Measurements from ENCODE around the gene CAPN2. TPM values are rescaled to one million over a fixed set of nuclear protein-coding genes. Genes with fewer than 3 reads are reported as not detected.

CAPN2 gene
- total RNA-seq, 1 experiment from 2014 or later: 459 TPM

DNA sequence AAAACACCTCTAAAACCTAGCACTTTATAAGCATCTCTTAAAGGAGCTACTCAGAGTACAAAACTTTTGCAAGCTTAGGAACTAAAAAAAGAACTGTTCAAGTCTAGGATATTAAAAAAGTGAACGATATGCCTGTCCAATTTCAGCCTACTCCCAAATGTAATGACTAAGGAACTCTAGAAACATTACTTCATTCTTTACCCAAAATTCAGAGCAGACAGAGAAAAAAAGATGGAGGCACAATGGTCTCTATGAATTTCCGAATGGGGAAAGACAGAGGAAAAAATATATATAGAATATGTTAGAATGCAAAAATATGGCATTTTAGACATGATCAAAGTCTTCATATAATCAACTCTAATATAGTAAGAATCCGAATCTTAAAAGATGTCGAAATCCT, 72.2 kb downstream of the CAPN2 start:
- TF ChIP-seq EZH2 (IDR thresholded peaks at IDR 0.05; ENCODE audit: low read depth): no peak
- TF ChIP-seq, protein P1, sequence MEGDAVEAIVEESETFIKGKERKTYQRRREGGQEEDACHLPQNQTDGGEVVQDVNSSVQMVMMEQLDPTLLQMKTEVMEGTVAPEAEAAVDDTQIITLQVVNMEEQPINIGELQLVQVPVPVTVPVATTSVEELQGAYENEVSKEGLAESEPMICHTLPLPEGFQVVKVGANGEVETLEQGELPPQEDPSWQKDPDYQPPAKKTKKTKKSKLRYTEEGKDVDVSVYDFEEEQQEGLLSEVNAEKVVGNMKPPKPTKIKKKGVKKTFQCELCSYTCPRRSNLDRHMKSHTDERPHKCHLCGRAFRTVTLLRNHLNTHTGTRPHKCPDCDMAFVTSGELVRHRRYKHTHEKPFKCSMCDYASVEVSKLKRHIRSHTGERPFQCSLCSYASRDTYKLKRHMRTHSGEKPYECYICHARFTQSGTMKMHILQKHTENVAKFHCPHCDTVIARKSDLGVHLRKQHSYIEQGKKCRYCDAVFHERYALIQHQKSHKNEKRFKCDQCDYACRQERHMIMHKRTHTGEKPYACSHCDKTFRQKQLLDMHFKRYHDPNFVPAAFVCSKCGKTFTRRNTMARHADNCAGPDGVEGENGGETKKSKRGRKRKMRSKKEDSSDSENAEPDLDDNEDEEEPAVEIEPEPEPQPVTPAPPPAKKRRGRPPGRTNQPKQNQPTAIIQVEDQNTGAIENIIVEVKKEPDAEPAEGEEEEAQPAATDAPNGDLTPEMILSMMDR (conservative IDR thresholded peaks at IDR 0.05): no peak
- Histone ChIP-seq H3K4me2 (no peak overlapping the region), H3K27ac (no peak overlapping the region), H4K20me1 (ENCODE audit: insufficient read depth) (no peaks in the 10 kb centered on the region), H3K27me3 (ENCODE audit: insufficient read depth, low read depth) (no peaks in the 10 kb centered on the region), H3K4me1 (replicated peaks; ENCODE audit: insufficient read depth) (no peaks in the 10 kb centered on the region), H3K36me3 (ENCODE audit: low read depth) (peaks cover 5% of the 10 kb centered on the region), H3K4me3 (no peak overlapping the region), H3K9me2 (ENCODE audit: insufficient read depth) (no peaks in the 10 kb centered on the region), H2AFZ (no peak overlapping the region), H3F3A (ENCODE audit: insufficient read depth, low read depth) (peaks cover 23% of the 10 kb centered on the region), H3K9me3 (ENCODE audit: insufficient read depth, low read depth) (no peaks in the 10 kb centered on the region), H3K79me2 (ENCODE audit: low read depth) (no peaks in the 10 kb centered on the region)
- ChIA-PET CTCF (no interaction called here), POLR2A (ENCODE audit: unreplicated experiment) (interaction anchor here (0.6 kb wide), 1 partner anchor 20 kb away, joined by 3 read pairs; no protein-coding TSS in a partner anchor)
- BruUV-seq (replicated peaks): no TSS peak
- intact Hi-C loops (cut with micrococcal nuclease; ENCODE audit: unreplicated experiment): no loop called here
- no peak for DNase-seq

DNA sequence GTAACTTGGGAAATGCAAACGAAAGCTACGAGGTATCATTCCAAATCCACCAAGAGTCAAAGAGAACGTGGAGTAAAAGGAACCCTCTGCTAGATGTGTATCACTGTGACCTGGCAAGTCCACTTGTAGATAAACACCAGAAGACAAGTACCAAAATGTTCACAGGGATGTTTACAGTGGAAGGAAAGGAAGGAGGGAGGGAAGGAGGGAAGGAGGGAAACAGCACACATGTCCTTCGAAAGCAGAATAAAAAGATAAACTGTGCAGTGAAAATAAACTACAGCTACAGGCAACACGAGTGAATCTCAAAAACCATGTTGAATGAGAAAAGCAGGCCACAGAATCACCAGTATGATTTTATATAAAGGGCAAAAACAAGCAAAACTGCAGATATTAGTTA, 73.5 kb downstream of the CAPN2 start:
- TF ChIP-seq, protein P1 (conservative IDR thresholded peaks at IDR 0.05): no peak
- TF ChIP-seq EZH2 (IDR thresholded peaks at IDR 0.05; ENCODE audit: low read depth): no peak
- CTCF ChIA-PET: no interaction called here

DNA sequence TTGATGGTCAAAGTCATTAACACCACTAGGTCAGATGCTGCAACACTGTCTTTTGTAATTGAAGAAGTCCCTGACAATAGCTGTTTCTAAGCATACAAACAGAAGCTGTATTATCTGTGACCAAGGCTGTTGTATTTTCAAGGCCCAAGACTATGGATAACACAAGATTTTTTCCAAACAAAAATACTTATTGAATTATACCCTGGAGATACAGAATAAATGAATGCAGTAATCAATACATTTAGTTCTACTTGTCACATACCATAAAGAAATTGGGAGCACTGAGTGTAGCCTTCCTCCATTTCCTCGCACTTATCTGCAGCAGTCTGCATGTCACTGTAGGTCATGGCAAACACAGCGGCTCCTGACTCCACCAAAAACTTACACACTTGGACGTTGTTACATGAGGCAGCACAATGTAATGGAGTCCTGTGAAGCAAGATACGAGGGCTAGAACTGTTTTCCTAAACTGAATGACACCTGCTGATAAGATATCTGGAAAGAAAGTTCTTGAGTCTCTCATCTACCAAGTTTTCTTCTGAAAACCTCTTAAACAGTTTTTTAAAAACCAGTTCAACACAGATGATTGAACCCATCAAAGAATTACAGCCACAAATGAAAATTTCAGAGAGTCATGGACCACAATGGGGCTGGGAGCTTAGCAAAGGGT, 76.5 kb downstream of the CAPN2 start:
- CTCF ChIA-PET: no interaction called here
- Histone ChIP-seq H3K79me2 (ENCODE audit: low read depth) (no peaks in the 10 kb centered on the region), H3K27ac (no peak overlapping the region), H3K27me3 (ENCODE audit: insufficient read depth, low read depth) (no peaks in the 10 kb centered on the region), H3K4me1 (replicated peaks; ENCODE audit: insufficient read depth) (peaks cover 4% of the 10 kb centered on the region), H3K4me3 (no peak overlapping the region), H3K9me3 (ENCODE audit: insufficient read depth, low read depth) (no peaks in the 10 kb centered on the region), H3F3A (ENCODE audit: insufficient read depth, low read depth) (no peaks in the 10 kb centered on the region; the same call in 1 of the 2 replicates), H2AFZ (no peak overlapping the region), H3K4me2 (no peak overlapping the region), H3K36me3 (ENCODE audit: low read depth) (peaks cover 14% of the 10 kb centered on the region; the same call in 1 of the 2 replicates), H4K20me1 (ENCODE audit: insufficient read depth) (no peaks in the 10 kb centered on the region), H3K9me2 (ENCODE audit: insufficient read depth) (no peaks in the 10 kb centered on the region)
- no peak for TF ChIP-seq EZH2 (IDR thresholded peaks at IDR 0.05; ENCODE audit: low read depth)
- POLR2A ChIA-PET (ENCODE audit: unreplicated experiment): interaction anchor here (0.6 kb wide), 1 partner anchor 491 kb away, joined by 4 read pairs; no protein-coding TSS in a partner anchor
- BruUV-seq (replicated peaks): no TSS peak
- DNase-seq: no peak
- intact Hi-C loops (cut with micrococcal nuclease; ENCODE audit: unreplicated experiment): no loop called here

More for the DNA sequence above, 73.5 kb downstream of the CAPN2 start:
- no peaks in the 10 kb centered on the region for H3K79me2 ChIP-seq (ENCODE audit: low read depth)
- no peak overlapping the region for H3K4me3 ChIP-seq
- POLR2A ChIA-PET (ENCODE audit: unreplicated experiment): no interaction called here
- no peak overlapping the region for H3K4me2 ChIP-seq
- H4K20me1 ChIP-seq (ENCODE audit: insufficient read depth): no peaks in the 10 kb centered on the region
- BruUV-seq (replicated peaks): no TSS peak
- H3F3A ChIP-seq (ENCODE audit: insufficient read depth, low read depth): peaks cover 15% of the 10 kb centered on the region
- no peaks in the 10 kb centered on the region for H3K9me2 ChIP-seq (ENCODE audit: insufficient read depth)
- H2AFZ ChIP-seq: no peak overlapping the region
- DNase-seq: no peak
- H3K27ac ChIP-seq: no peak overlapping the region
- intact Hi-C loops (cut with micrococcal nuclease; ENCODE audit: unreplicated experiment): no loop called here
- H3K9me3 ChIP-seq (ENCODE audit: insufficient read depth, low read depth): no peaks in the 10 kb centered on the region
- H3K36me3 ChIP-seq (ENCODE audit: low read depth): peaks cover 5% of the 10 kb centered on the region; the same call in 1 of the 2 replicates
- no peaks in the 10 kb centered on the region for H3K4me1 ChIP-seq (replicated peaks; ENCODE audit: insufficient read depth)
- H3K27me3 ChIP-seq (ENCODE audit: insufficient read depth, low read depth): no peaks in the 10 kb centered on the region
